H1 (cell line): Measurements from ENCODE around the gene COL6A2. TPM values are rescaled to one million over a fixed set of nuclear protein-coding genes. Genes with fewer than 3 reads are reported as not detected.
"Not testable (repeated sequence)": the region's sequence is repeated elsewhere in the genome, so short reads cannot be mapped to it uniquely, and the experiment has no call there.

ENCODE experiments used
- CTCF ChIA-PET: fragments of 300-600 bp; sonication (Branson Sonifier 250); formaldehyde crosslinking; loops from one replicate; lab custom pipeline; 2021; ENCODE audit not compliant: partially characterized antibody; lab: Charles Lee
- POLR2A ChIA-PET: fragments of 300-600 bp; sonication (Branson Sonifier 250); formaldehyde crosslinking; loops from one replicate; lab custom pipeline; 2021; ENCODE audit warnings: inconsistent platforms; ENCODE audit not compliant: partially characterized antibody; lab: Charles Lee
- DNase-seq, 2 experiments: peaks; one replicate each; pipeline versions ENCODE4 v3.0.0 to v3.0.0-alpha.2; 2010 to 2022; ENCODE audit warnings: low spot score in 2 of 2, low read depth in 1 of 2, mixed read lengths in 1 of 2
- FAIRE-seq: peaks from 2 replicates; lab custom pipeline; 2011; peaks lifted over from hg19 to GRCh38; lab: Jason Lieb, UNC
- H2AFZ ChIP-seq: 2 replicates; pipeline ENCODE4 v1.8.1; 2012; ENCODE audit warnings: low read length, inconsistent platforms
- H2AK5ac ChIP-seq: 2 replicates; pipeline ENCODE4 v1.6.1; 2013; ENCODE audit warnings: low read depth, low read length
- H2BK120ac ChIP-seq: replicated peaks from 2 replicates; pipeline ENCODE3; 2013; ENCODE audit warnings: low read depth, low read length, inconsistent platforms
- H2BK12ac ChIP-seq: 2 replicates; pipeline ENCODE4 v1.6.1; 2013; ENCODE audit warnings: low read depth, low read length
- H2BK15ac ChIP-seq: 2 replicates; pipeline ENCODE4 v1.6.1; 2013; ENCODE audit warnings: low read length
- H2BK20ac ChIP-seq: 2 replicates; pipeline ENCODE4 v1.6.1; 2013; ENCODE audit warnings: low read length
- H2BK5ac ChIP-seq: 2 replicates; pipeline ENCODE4 v1.6.1; 2013; ENCODE audit warnings: low read depth, low read length
- H3K14ac ChIP-seq: 2 replicates; pipeline ENCODE4 v1.6.1; 2013; ENCODE audit warnings: inconsistent platforms; ENCODE audit not compliant: insufficient read length
- H3K18ac ChIP-seq: 2 replicates; pipeline ENCODE4 v1.6.1; 2013; ENCODE audit warnings: low read length; ENCODE audit errors: extremely low read depth
- H3K23ac ChIP-seq: 2 replicates; pipeline ENCODE4 v1.6.1; 2013; ENCODE audit warnings: inconsistent platforms; ENCODE audit not compliant: insufficient read length
- H3K23me2 ChIP-seq: 2 replicates; pipeline ENCODE4 v1.6.1; 2013; ENCODE audit warnings: low read depth, low read length
- H3K27ac ChIP-seq: 2 replicates; pipeline ENCODE4 v1.6.1; 2011; ENCODE audit warnings: low read depth, low read length, inconsistent platforms
- H3K27me3 ChIP-seq, 4 experiments: replicated peaks in 1 of 4; 1 replicate in 1 of 4; 2 replicates in 3 of 4; pipeline versions ENCODE4 v1.6.1 to v1.8.1; 2011 to 2013; ENCODE audit warnings: low read length in 3 of 4, mild to moderate bottlenecking in 3 of 4, inconsistent platforms in 2 of 4, mixed read lengths in 2 of 4, moderate library complexity in 1 of 4; ENCODE audit not compliant: control insufficient read depth in 3 of 4, insufficient read depth in 3 of 4; ENCODE audit errors: extremely low read depth in 1 of 4
- H3K36me3 ChIP-seq, 4 experiments: 2 replicates each; pipeline versions ENCODE4 v1.6.1 to v1.8.1; 2011 to 2013; ENCODE audit warnings: mild to moderate bottlenecking in 4 of 4, low read length in 3 of 4, moderate library complexity in 2 of 4, control low read depth in 1 of 4, inconsistent platforms in 1 of 4; ENCODE audit not compliant: insufficient read depth in 4 of 4, control insufficient read depth in 2 of 4
- H3K4ac ChIP-seq: replicated peaks from 2 replicates; pipeline ENCODE3; 2013; ENCODE audit warnings: low read length, low read depth, mixed read lengths, inconsistent platforms; ENCODE audit not compliant: insufficient read length
- H3K4me1 ChIP-seq, 4 experiments: replicated peaks in 1 of 4; 1 replicate in 1 of 4; 2 replicates in 3 of 4; pipeline versions ENCODE4 v1.6.1 to v1.8.1; 2011 to 2013; ENCODE audit warnings: low read length in 3 of 4, inconsistent platforms in 2 of 4, mixed read lengths in 1 of 4; ENCODE audit not compliant: insufficient read depth in 4 of 4, control insufficient read depth in 3 of 4
- H3K4me2 ChIP-seq, 2 experiments: 2 replicates each; pipeline versions ENCODE4 v1.6.1 to v1.8.1; 2011 to 2013; ENCODE audit warnings: low read depth in 2 of 2, low read length in 2 of 2, control low read depth in 1 of 2, inconsistent platforms in 1 of 2, mild to moderate bottlenecking in 1 of 2; ENCODE audit not compliant: insufficient read depth in 1 of 2
- H3K4me3 ChIP-seq, 4 experiments: fragments of 200-600, 300-600 bp in 1 of 4; sonication (generic), shearing (Covaris generic), sonication (Bioruptor Twin) in 1 of 4; 2 replicates each; pipeline versions ENCODE4 v1.5.1 to v1.8.1; 2011 to 2016; ENCODE audit warnings: low read length in 4 of 4, low read depth in 3 of 4, control low read depth in 2 of 4, inconsistent platforms in 2 of 4, mild to moderate bottlenecking in 2 of 4, mixed read lengths in 1 of 4, moderate library complexity in 1 of 4; ENCODE audit not compliant: insufficient read depth in 2 of 4; ENCODE audit errors: extremely low read depth in 1 of 4
- H3K56ac ChIP-seq: replicated peaks from 2 replicates; pipeline ENCODE3; 2013; ENCODE audit warnings: low read depth, mild to moderate bottlenecking, mixed read lengths, low read length, inconsistent platforms; ENCODE audit not compliant: insufficient read length
- H3K79me1 ChIP-seq: 2 replicates; pipeline ENCODE4 v1.6.1; 2013; ENCODE audit warnings: low read depth, low read length, control low read depth
- H3K79me2 ChIP-seq, 2 experiments: 2 replicates each; pipeline versions ENCODE4 v1.6.1 to v1.8.1; 2012 to 2013; ENCODE audit warnings: low read length in 2 of 2, mild to moderate bottlenecking in 2 of 2, inconsistent platforms in 1 of 2; ENCODE audit not compliant: insufficient read depth in 2 of 2, control insufficient read depth in 1 of 2
- H3K9ac ChIP-seq, 4 experiments: replicated peaks in 1 of 4; 1 replicate in 1 of 4; 2 replicates in 3 of 4; pipeline versions ENCODE4 v1.6.1 to v1.8.1; 2011 to 2013; ENCODE audit warnings: low read depth in 3 of 4, low read length in 3 of 4, control low read depth in 2 of 4, mild to moderate bottlenecking in 2 of 4, moderate library complexity in 2 of 4, inconsistent platforms in 1 of 4; ENCODE audit errors: extremely low read depth in 1 of 4
- H3K9me3 ChIP-seq, 2 experiments: 2 replicates each; pipeline versions ENCODE4 v1.6.1 to v1.8.1; 2012 to 2013; ENCODE audit warnings: mild to moderate bottlenecking in 2 of 2, moderate library complexity in 2 of 2, control low read depth in 1 of 2, inconsistent platforms in 1 of 2, low read depth in 1 of 2, low read length in 1 of 2, mixed read lengths in 1 of 2; ENCODE audit not compliant: insufficient read depth in 2 of 2
- H4K20me1 ChIP-seq, 2 experiments: replicated peaks in 1 of 2; 2 replicates each; pipeline versions ENCODE3 to v1.8.1; 2011 to 2013; ENCODE audit warnings: inconsistent platforms in 2 of 2, low read length in 2 of 2, mild to moderate bottlenecking in 1 of 2; ENCODE audit not compliant: insufficient read depth in 2 of 2, control insufficient read depth in 1 of 2
- H4K5ac ChIP-seq: 2 replicates; pipeline ENCODE4 v1.6.1; 2013; ENCODE audit warnings: low read length, low read depth, mixed read lengths, inconsistent platforms; ENCODE audit not compliant: insufficient read length
- H4K8ac ChIP-seq: 2 replicates; pipeline ENCODE4 v1.8.0; 2013; ENCODE audit warnings: mild to moderate bottlenecking, moderate library complexity, low read length, inconsistent platforms; ENCODE audit not compliant: insufficient read depth; ENCODE audit errors: extremely low read depth
- H4K91ac ChIP-seq: replicated peaks from 2 replicates; pipeline ENCODE3; 2013; ENCODE audit warnings: low read length, mixed read lengths, inconsistent platforms; ENCODE audit not compliant: insufficient read length
- WGBS, 2 experiments: shearing (Covaris generic) in 1 of 2; methylation state at CpG; one replicate each; pipeline versions ENCODE4 v1.1.6 to v1.1.7; 2013 to 2015; ENCODE audit warnings: low lambda C conversion rate in 2 of 2, mixed read lengths in 2 of 2, inconsistent platforms in 1 of 2, low coverage in 1 of 2, missing lambda C conversion rate in 1 of 2; ENCODE audit not compliant: insufficient replicate concordance in 2 of 2, insufficient coverage in 1 of 2, insufficient read length in 1 of 2; ENCODE audit errors: extremely low coverage in 1 of 2, missing lambda C conversion rate in 1 of 2; 5-methylcytosine and 5-hydroxymethylcytosine counted together
- polyA plus RNA-seq, 7 experiments: library from polyadenylated mRNA; depleted of rRNA in 3 of 7; stranded (reverse) in 5 of 7; unstranded in 2 of 7; fragments of >200 nt in 5 of 7; fragments of 200-250 nt in 2 of 7; gene quantifications; 1 replicate in 5 of 7; 2 replicates in 1 of 7; 4 replicates in 1 of 7; pipeline versions ENCODE4 v1.2.1 to v1.2.3, GENCODE V29; 2011 to 2013; ENCODE audit warnings: missing spikeins in 2 of 7, mixed read lengths in 2 of 7
- total RNA-seq: library from RNA; stranded (reverse); fragmentation: NEBNext Ultra II Directional; extraction: Animal tissue kit (Norgen Biotek cat#: 25700); gene quantifications from 2 replicates; pipeline ENCODE4 v1.2.1, GENCODE V29; 2021

The COL6A2 gene
- total and polyA plus RNA-seq, 2 of the 8 experiments (the other 6 are each of a cell fraction or from before 2014, with no cell fraction given): 60.1 to 62.7 TPM

- H3K36me3 ChIP-seq, POLR2A ChIA-PET, H2BK20ac ChIP-seq, H2BK12ac ChIP-seq, CTCF ChIA-PET, H4K91ac ChIP-seq, H2BK120ac ChIP-seq, H3K4ac ChIP-seq, H3K4me2 ChIP-seq, H3K18ac ChIP-seq, H3K79me2 ChIP-seq, H3K79me1 ChIP-seq, H3K4me3 ChIP-seq, H3K23me2 ChIP-seq, H3K27ac ChIP-seq, H3K56ac ChIP-seq, H3K23ac ChIP-seq, H3K14ac ChIP-seq, H2BK15ac ChIP-seq, H2BK5ac ChIP-seq, H4K8ac ChIP-seq, H3K4me1 ChIP-seq, H3K9ac ChIP-seq, H4K20me1 ChIP-seq, H4K5ac ChIP-seq, H2AFZ ChIP-seq, DNase-seq, FAIRE-seq, H3K27me3 ChIP-seq: not testable (repeated sequence)
- Histone ChIP-seq H3K9me3 (peaks cover 33 to 35% of the 10 kb centered on the region in 2 experiments), H2AK5ac (peak overlapping the region; percentile 65; the same call in 1 of the 2 replicates)
- 88% methylated on average over 20 of the region's 21 CpGs; no CpG with 5 or more reads in 1 of the 2 experiments for WGBS, 2 experiments
These were observed 38.0 kb upstream of the COL6A2 start for GRCh38 chr21:46059711-46060455.
